Activated CD4-positive, alpha-beta T cell treated with anti-CD3 and anti-CD28 coated beads for 36 hours (primary cell): ENCODE data around the gene FAHD2B. TPM values are rescaled to one million over a fixed set of nuclear protein-coding genes. Genes with fewer than 3 reads are reported as not detected.
"Not testable (repeated sequence)": the region's sequence is repeated elsewhere in the genome, so short reads cannot be mapped to it uniquely, and the experiment has no call there.

ENCODE experiments used
- ATAC-seq: fragments of 200-7000 bp; cut with Tn5 transposase; one replicate; pipeline ENCODE4 v1.10.0; 2021; ENCODE audit warnings: mild to moderate bottlenecking, moderate library complexity
- CTCF ChIA-PET: fragments of 350-600 bp; sonication (Branson Sonifier 250); formaldehyde crosslinking; loops from one replicate; lab custom pipeline; 2021; ENCODE audit warnings: antibody characterized with exemption; lab: Charles Lee
- POLR2A ChIA-PET: fragments of 350-600 bp; sonication (Branson Sonifier 250); formaldehyde crosslinking; loops from one replicate; lab custom pipeline; 2021; ENCODE audit warnings: antibody characterized with exemption, inconsistent platforms; lab: Charles Lee
- DNase-seq: peaks from one replicate; pipeline ENCODE4 v3.0.0-alpha.2; 2020
- H3K27ac Mint-ChIP-seq: one replicate; pipeline ENCODE4 v1.8.0; 2021; ENCODE audit warnings: mixed read lengths
- H3K27me3 Mint-ChIP-seq: one replicate; pipeline ENCODE4 v1.8.0; 2021; ENCODE audit warnings: mixed read lengths
- H3K36me3 Mint-ChIP-seq: one replicate; pipeline ENCODE4 v1.8.0; 2021; ENCODE audit warnings: low read depth, mixed read lengths
- H3K4me1 Mint-ChIP-seq: one replicate; pipeline ENCODE4 v1.8.0; 2021; ENCODE audit warnings: mixed read lengths
- H3K4me3 Mint-ChIP-seq: one replicate; pipeline ENCODE4 v1.8.0; 2021; ENCODE audit warnings: mild to moderate bottlenecking, moderate library complexity, mixed read lengths
- H3K9me3 Mint-ChIP-seq: one replicate; pipeline ENCODE4 v1.8.0; 2021; ENCODE audit warnings: low read depth, mixed read lengths
- intact Hi-C, 2 experiments: fragments of 100-400 bp; cut with DNase I in 1 of 2; cut with micrococcal nuclease in 1 of 2; formaldehyde crosslinking; loops; one replicate each; pipeline versions ENCODE4 v1.14.2 to v1.15.1; 2022 to 2024; cut with DNase I, micrococcal nuclease
- total RNA-seq, 2 experiments: library from RNA; stranded (reverse); gene quantifications; one replicate each; pipeline ENCODE4 v1.2.3, GENCODE V29; 2021

The FAHD2B gene, protein sequence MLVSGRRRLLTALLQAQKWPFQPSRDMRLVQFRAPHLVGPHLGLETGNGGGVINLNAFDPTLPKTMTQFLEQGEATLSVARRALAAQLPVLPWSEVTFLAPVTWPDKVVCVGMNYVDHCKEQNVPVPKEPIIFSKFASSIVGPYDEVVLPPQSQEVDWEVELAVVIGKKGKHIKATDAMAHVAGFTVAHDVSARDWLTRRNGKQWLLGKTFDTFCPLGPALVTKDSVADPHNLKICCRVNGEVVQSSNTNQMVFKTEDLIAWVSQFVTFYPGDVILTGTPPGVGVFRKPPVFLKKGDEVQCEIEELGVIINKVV
- total RNA-seq = 10 to 100 TPM; 21.0 to 26.2 TPM

DNA sequence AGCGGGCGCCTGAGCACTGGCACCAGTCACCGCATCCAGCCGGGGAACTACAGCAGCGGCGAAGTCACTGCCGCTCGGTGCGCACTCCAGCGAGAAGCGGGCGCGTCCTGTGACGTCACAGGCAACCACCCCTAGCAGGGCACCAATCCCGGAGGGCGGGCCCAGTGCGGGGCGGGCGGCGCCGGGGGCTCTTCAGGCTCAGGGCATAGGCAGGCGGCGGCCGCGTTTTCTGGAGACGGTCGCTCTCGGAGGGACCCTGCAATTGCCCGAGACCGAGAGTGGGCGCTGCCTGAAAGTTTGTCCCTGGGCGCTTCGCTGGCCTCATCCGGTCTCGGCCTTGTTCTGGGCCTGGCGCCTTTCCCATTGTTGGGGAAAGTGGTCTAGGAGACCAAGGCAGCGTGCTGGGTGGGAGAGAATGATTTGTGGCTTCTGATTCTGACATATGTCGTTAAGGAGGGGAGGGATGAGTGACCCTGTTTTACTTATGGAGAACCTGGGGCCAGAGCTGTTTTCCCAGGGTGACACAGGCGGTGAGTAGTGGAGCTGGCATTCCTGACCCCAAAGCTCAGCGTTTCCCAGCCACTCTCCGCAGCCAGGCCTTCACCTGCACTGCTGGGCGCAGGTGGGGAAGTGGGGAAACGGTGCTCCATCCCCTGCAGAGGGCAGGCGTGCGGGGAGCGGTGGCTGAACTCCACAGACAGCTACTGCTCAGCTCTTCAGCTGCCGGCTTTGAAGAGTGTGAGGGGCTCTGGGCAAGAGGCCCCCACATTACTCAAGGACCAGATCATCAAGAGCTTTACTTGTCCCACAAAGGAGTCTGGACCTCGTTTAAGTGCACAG is at the start of gene FAHD2B:
Gene FAHD2B (minus strand): TSS at position 111 of the 840 bp plus-strand sequence. CDS start 3,176 bp downstream, outside the sequence.
- H3K9me3 Mint-ChIP-seq, H3K36me3 Mint-ChIP-seq, POLR2A ChIA-PET, H3K27me3 Mint-ChIP-seq, intact Hi-C loops, H3K4me1 Mint-ChIP-seq: not testable (repeated sequence)
- ATAC-seq (peak; percentile 97), DNase-seq (peak; percentile 94)
- CTCF ChIA-PET = interaction anchor here (0.9 kb wide), 1 partner anchor 17 kb away, joined by 5 read pairs; no protein-coding TSS in a partner anchor
- peak within 1 kb of the TSS; percentile 73 for H3K4me3 Mint-ChIP-seq
- H3K27ac Mint-ChIP-seq = peak within 1 kb of the TSS; percentile 60

DNA sequence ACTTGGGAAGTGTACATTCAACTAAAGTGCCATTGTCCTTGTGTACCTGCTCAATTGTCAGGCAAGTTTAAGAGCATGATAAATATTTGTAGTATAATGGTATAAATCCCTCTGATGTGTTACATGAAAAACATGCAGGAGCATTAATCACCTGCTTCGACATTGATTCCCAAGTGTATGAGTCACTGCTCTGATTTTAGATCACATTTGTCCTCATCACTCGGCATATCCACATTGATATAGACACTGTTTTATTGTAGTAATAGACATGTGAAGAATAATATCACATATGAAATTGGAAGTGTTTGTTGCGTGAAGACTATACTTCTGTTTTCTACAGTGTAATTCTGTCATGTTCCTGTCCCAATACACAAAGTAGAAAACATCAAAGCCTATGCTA is 49.3 kb upstream of the FAHD2B start:
- H3K27me3 Mint-ChIP-seq, DNase-seq, ATAC-seq, intact Hi-C loops, POLR2A ChIA-PET, CTCF ChIA-PET, H3K27ac Mint-ChIP-seq, H3K4me3 Mint-ChIP-seq, H3K4me1 Mint-ChIP-seq, H3K9me3 Mint-ChIP-seq: not testable (repeated sequence)
- H3K36me3 Mint-ChIP-seq = peaks cover 22% of the 10 kb centered on the region

DNA sequence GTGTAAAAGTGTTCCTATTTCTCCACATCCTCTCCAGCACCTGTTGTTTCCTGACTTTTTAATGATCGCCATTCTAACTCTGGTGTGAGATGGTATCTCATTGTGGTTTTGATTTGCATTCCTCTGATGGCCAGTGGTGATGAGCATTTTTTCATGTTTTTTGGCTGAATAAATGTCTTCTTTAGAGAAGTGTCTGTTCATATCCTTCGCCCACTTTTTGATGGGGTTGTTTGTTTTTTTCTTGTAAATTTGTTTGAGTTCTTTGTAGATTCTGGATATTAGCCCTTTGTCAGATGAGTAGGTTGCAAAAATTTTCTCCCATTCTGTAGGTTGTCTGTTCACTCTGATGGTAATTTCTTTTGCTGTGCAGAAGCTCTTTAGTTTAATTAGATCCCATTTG is 34.4 kb upstream of the FAHD2B start:
- H3K9me3 Mint-ChIP-seq, H3K4me3 Mint-ChIP-seq, ATAC-seq, CTCF ChIA-PET, DNase-seq, H3K4me1 Mint-ChIP-seq, intact Hi-C loops, H3K27ac Mint-ChIP-seq, POLR2A ChIA-PET, H3K27me3 Mint-ChIP-seq: not testable (repeated sequence)
- H3K36me3 Mint-ChIP-seq = peaks cover 21% of the 10 kb centered on the region

DNA sequence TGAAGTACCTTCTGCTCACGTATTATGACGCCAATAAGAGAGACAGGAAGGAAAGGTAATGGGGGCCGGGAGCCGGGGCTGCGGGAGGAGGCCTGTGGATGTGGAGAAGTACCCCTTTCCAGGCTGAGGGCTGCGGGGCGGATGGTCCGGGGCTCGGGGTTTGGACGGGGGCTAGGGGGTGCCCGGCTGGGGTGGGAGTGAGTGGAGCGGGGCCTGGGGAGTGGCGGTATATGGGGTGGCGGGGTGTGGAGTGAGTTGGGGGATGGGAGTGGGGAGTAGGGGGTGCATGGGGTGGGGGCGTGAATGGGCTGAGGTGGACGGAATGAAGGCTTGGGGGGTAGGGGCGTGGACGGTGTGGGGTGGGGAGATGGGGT is 19.2 kb upstream of the FAHD2B start:
- not testable (repeated sequence) for H3K36me3 Mint-ChIP-seq, H3K27me3 Mint-ChIP-seq, H3K4me1 Mint-ChIP-seq, ATAC-seq, H3K9me3 Mint-ChIP-seq
- peak overlapping the region; percentile 98 for H3K27ac Mint-ChIP-seq
- intact Hi-C loops = loop anchor here in 1 of 2 experiments (1.0 to 10.0 kb wide), 6 partner anchors 151 to 577 kb away; partner anchors contain the start of genes ACTR1B, ARID5A, C2orf92 and CNNM3
- ChIA-PET CTCF (interaction anchor here (2.4 kb wide), 1 partner anchor 256 kb away, joined by 22 read pairs; the partner anchor contains the start of gene ANKRD39), POLR2A (interaction anchor here (0.6 kb wide), 1 partner anchor 10 kb away, joined by 4 read pairs; no protein-coding TSS in a partner anchor)
- peak overlapping the region; percentile 100 for H3K4me3 Mint-ChIP-seq
- peak; percentile 32 for DNase-seq

DNA sequence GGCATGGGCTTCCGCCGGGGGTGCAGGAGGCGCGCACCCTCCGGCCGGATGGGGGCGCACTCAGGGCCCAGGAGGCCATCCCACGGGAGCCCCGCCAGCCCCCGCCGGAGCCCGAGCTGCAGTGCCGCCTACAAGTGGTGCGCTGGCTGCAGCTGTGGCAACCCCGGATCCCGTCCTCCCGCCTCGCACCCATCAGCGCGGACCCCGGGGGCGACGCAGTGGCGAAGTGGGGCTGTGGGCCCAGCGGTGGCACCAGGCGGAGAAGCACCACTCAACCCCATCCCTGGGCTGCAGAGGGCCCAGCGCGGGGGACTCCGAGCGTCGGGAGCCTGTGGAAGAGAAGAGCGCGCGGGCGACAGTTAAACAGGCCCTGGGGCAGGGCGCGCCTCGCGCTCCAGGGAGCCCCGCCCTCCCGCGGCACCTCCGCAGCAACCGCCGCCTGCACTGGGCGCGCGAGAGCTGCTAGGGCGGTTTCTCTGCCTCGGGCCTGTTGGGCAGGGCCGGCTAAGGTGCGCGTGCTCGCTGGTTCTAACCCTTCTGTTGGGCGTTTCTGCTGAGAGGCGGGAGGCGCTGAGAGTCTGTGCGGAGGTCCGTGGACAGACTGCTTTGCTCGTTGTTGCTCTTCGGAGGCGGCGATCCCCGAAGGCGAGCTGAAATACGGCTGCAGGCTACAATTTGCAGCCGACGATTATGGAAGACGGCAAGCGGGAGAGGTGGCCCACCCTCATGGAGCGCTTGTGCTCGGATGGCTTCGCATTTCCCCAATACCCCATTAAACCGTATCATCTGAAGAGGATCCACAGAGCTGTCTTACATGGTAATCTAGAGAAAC is 18.6 kb upstream of the FAHD2B start, which contains the start of gene ANKRD36:
Gene ANKRD36 (plus strand): TSS at position 104 of the 832 bp plus-strand sequence. CDS start 587 bp downstream, at position 691.
- DNase-seq = peak; percentile 93
- Mint-ChIP-seq H3K27ac (peak within 1 kb of the TSS; percentile 98), H3K4me3 (peak within 1 kb of the TSS; percentile 100)
- intact Hi-C loops = loop anchor here in 1 of 2 experiments (1.0 to 10.0 kb wide), 6 partner anchors 150 to 576 kb away; partner anchors contain the start of genes ACTR1B, ARID5A, C2orf92 and CNNM3
- peak; percentile 96 for ATAC-seq
- H3K27me3 Mint-ChIP-seq, H3K36me3 Mint-ChIP-seq, H3K9me3 Mint-ChIP-seq, H3K4me1 Mint-ChIP-seq: not testable (repeated sequence)
- ChIA-PET CTCF (interaction anchor here (1.3 to 2.4 kb wide), 8 partner anchors 103 to 476 kb away, joined by 3 to 22 read pairs (median 6); partner anchors contain the start of genes ANKRD39 and KANSL3), POLR2A (interaction anchor here (0.6 to 1.1 kb wide), 2 partner anchors 10 to 143 kb away, joined by 3 to 4 read pairs; no protein-coding TSS in a partner anchor)

DNA sequence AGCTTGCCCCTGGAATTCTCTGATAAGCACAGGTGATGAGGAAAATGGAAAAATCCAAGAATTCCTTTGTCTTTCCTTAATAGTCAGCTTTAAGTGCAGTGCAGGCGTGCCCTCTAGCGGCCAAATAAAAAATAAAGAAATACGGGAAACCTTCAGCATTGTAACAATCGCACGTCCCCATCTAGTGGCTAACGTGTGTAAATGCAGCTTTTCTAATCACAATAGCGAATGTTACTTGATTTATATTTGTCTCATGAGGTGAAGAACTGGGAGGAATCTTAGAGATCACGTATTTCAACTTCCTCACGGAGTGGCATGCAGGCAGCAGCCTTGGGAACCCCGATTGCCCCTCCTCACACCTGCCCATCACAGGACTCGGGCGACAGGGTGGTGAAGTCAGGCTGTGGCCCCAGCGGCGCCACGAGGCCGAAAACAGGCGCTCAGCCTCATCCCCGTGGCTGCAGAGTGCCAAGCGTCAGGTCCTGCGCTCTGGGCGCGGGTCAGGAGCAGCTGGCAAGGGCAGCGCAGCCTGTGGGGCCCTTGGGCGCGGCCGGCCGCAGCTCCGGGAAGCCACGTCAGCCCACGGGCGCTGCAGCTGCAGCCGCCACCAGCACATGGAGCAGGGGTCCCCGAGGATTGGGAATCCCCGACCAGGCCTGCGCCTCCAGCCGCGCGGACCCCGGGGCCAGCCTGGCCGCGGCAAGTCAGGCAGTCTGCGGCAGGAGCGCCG is 17.8 kb upstream of the FAHD2B start:
- not testable (repeated sequence) for H3K4me1 Mint-ChIP-seq, H3K36me3 Mint-ChIP-seq, H3K9me3 Mint-ChIP-seq, H3K27me3 Mint-ChIP-seq
- DNase-seq = peak; percentile 69
- POLR2A ChIA-PET = interaction anchor here (1.1 kb wide), 1 partner anchor 143 kb away, joined by 3 read pairs; no protein-coding TSS in a partner anchor
- H3K4me3 Mint-ChIP-seq = peak overlapping the region; percentile 79
- intact Hi-C loops = loop anchor here in 1 of 2 experiments (1.0 to 10.0 kb wide), 8 partner anchors 100 to 575 kb away; partner anchors contain the start of genes ACTR1B, ANKRD39, ARID5A and C2orf92
- CTCF ChIA-PET = interaction anchor here (0.9 to 2.4 kb wide), 14 partner anchors 17 to 547 kb away, joined by 3 to 22 read pairs (median 4); partner anchors contain the start of genes ANKRD39 and KANSL3
- ATAC-seq = peak; percentile 52
- peak overlapping the region; percentile 89 for H3K27ac Mint-ChIP-seq

DNA sequence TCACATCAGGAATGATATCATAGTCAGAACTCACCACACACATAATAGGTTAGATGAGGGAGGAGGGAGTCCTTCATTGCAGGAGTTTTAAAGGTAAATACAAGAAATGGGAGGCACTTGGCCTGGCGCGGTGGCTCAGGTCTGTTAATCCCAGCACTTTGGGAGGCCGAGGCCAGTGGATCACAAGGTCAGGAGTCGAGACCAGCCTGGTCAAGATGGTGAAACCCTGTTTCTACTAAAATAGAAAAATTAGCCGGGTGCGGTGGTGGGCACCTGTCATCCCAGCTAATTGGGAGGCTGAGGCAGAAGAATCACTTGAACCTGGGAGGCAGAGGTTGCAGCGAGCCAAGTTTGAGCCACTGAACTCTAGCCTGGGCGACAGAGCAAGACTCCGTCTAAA is 16.6 kb upstream of the FAHD2B start:
- intact Hi-C loops = loop anchor here in 1 of 2 experiments (5.0 to 10.0 kb wide), 2 partner anchors 554 to 574 kb away; partner anchors contain the start of genes ACTR1B, ARID5A and C2orf92

DNA sequence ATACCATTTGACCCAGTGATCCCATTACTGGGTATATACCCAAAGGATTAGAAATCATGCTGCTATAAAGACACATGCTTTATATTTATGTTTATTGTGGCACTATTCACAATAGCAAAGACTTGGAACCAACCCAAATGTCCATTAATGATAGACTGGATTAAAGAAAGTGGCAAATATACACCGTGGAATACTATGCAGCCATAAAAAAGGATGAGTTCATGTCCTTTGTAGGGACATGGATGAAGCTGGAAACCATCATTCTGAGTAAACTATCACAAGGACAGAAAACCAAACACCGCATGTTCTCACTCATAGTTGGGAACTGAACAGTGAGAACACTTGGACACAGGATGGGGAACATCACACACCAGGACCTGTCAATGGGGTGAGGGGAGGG is 12.2 kb upstream of the FAHD2B start:
- POLR2A ChIA-PET, H3K9me3 Mint-ChIP-seq, DNase-seq, H3K36me3 Mint-ChIP-seq, CTCF ChIA-PET, H3K4me3 Mint-ChIP-seq, H3K27ac Mint-ChIP-seq, ATAC-seq, H3K4me1 Mint-ChIP-seq, intact Hi-C loops: not testable (repeated sequence)
- H3K27me3 Mint-ChIP-seq = peaks cover 24% of the 10 kb centered on the region

More for the DNA sequence above, 16.6 kb upstream of the FAHD2B start:
- H3K27ac Mint-ChIP-seq, H3K4me3 Mint-ChIP-seq, H3K27me3 Mint-ChIP-seq, H3K9me3 Mint-ChIP-seq, ATAC-seq, POLR2A ChIA-PET, H3K36me3 Mint-ChIP-seq, DNase-seq, H3K4me1 Mint-ChIP-seq: not testable (repeated sequence)
- CTCF ChIA-PET = interaction anchor here (1.0 to 1.9 kb wide), 8 partner anchors 16 to 296 kb away, joined by 3 to 13 read pairs (median 5); no protein-coding TSS in a partner anchor

DNA sequence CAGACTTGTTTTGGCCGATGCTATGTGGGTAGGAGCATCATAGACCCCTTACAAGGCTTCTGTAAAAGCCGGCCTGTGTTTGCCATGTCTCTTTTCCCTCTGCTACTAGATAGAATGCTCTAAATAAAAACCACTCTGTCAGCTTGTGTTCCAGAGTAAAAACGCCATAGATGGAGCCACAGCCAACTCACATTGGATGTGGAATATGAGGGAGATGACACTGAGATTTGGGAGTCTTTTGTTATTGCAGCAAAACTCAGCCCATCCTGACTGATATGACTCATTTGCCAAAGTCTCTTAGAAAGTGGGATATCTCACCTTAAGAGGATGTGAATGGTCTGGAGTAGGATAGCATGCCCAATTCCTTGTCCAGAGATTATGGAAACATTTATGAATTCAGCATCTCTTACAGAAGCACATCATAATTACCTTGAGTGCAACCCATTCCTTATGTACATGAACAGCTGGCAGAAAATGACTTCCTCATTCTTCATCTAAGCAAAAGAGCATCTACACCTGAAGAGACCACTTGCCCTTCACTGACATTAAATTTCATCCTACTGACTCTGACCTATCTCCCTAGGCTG is 4.2 kb upstream of the FAHD2B start:
- ATAC-seq, H3K4me3 Mint-ChIP-seq, intact Hi-C loops, DNase-seq, H3K27me3 Mint-ChIP-seq, CTCF ChIA-PET, H3K9me3 Mint-ChIP-seq, H3K4me1 Mint-ChIP-seq, POLR2A ChIA-PET, H3K27ac Mint-ChIP-seq, H3K36me3 Mint-ChIP-seq: not testable (repeated sequence)
